Stimulated activated CD8-positive, alpha-beta memory T cell treated with anti-CD3 and anti-CD28 coated beads, Interleukin-7, amount 100 ng/mL, for 1 hour (primary cell): ENCODE measurements around the gene ADI1.
"Not testable (repeated sequence)": the region's sequence is repeated elsewhere in the genome, so short reads cannot be mapped to it uniquely, and the experiment has no call there.

Experiments used
- DNase-seq, 2 donors: peaks; one replicate each; pipeline ENCODE4 v3.0.0-alpha.2; 2020; ENCODE audit warnings: low read depth in 2 of 2

ADI1 gene

DNA sequence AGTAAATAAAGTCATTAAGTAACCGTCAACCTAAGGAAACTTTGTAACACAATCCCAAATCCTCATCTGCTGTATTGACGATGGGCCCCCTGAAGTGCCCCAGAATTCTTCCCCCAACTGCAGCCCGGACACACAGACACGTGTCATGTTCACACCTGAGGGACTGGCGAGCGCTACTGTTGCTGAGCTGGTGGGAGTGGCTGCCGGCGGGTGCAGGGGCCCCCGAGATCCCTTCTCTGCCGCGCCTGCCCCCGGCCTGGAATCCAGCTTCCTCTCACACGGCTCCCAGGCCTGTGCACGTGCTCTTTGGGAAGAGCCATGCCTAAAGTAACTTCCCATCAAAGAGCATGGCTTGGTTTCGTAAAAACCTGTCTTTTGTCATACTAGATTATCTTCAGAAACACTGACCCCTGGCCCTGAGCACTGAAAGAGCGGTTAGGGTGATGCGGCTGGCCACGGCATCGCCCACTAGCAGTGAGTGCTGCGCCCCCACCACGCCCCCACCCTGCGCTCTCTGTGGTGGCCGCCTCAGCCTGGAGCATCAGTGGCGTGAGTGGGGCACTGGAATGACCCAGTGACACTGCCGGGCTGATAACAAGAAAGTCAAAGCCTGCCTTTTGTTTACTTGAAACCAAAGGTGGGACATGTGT is 56.0 kb downstream of the ADI1 start:
- DNase-seq: no peak

DNA sequence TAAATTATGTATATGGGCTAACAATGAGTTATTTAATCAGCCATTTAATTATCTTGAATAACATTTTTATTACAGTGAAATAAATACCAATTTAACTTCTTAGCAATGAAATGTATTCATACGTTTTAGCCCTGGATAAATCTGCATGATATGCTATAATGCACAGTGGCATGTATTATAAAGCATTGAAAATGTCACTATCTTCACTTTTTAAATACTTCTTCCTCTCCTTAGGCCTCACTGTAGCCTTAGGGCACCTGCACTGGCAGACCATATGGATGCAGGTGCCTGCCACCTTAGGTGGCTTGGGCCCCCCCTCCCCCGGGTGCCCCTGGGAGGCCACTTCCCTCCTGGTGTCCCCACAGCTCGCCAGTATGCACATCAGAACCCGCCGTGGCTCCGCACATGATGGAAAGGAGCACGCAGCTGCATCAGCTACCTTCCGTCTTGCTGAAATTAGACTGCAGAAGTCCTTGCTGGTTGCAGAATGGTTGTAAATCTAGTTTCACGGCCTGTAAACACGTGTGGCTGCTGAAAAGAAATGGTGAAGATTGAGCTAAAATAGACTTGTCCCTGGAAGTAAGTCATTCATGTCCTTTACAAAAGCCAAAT is 56.7 kb downstream of the ADI1 start:
- no peak for DNase-seq

DNA sequence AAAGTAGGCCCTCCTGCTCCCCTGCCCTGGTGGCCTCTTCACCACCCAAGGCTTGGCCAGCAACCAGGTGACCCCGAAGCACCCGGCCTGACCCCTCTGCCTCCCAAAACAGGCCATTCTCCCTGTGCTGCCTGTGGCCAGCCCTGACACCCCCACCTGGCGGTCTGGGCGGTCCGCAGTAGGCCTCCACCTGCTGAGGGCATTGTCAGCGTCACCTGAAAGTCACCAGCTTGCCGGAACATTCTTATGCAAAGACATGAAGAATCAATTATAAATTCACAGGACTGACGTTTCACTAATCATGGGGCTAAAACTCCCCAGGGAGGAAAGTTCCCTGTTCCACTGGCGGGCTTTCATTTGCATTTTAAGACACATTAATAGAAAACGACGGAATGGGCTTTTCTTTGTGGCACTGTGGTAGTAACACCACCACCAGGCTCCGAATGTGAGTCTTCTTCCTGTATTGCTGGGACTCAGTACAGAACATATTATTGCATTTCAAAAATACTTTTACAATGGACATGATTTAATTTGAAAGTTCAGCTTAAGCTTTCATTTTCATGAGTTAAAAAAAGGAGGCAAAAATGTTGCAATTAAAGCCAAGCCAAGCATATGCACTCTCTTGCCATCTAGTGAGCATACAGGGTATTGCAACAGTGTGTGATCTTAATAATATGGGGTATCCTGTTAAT is 57.4 kb downstream of the ADI1 start:
- DNase-seq: no peak

DNA sequence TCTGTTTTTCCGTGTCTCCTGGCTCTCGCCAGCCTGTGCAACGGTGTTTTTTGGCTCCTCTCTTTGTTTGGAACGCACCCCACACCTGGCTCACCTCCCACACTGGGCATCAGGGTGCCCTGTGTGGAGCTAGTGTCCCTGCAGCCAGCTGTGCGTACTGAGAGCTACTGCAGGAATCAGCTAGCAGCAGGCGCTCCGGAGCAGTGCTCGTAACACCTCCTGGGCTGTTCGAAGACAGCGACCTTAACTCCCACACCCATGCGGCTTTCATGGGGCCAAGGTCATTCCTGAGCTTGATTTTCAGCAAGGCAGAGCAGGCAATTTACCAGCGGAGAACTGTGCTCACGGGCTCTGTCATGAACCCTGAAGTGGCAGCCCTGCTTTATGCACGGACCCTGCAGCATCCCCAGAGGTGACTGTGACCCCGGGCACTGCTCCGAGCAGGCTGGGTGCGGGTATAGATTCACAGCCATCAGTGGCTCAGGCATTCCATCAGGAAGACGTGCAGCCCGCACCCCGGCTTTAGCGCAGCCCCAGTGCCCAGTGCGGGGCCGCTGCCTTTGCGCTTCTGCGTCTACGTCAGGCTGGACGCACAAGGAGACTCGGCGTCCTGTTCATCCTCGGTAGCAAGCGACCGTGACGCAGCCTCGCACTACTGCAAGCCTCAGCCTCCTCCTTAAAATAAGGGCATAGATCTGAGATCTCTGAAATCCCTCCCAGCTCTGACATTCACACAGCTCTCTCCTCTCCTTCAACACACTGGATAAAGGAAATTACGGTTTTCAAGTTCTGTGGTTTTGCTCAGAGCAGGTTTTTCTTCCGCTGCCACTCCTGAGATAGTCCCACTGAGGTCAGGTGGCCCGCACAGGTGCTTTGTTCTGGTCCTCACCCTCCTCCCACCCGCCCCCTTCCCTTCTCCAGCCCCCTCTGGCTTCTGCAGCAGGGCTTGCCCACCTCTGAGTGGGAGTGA is 58.2 kb downstream of the ADI1 start:
- DNase-seq: no peak

DNA sequence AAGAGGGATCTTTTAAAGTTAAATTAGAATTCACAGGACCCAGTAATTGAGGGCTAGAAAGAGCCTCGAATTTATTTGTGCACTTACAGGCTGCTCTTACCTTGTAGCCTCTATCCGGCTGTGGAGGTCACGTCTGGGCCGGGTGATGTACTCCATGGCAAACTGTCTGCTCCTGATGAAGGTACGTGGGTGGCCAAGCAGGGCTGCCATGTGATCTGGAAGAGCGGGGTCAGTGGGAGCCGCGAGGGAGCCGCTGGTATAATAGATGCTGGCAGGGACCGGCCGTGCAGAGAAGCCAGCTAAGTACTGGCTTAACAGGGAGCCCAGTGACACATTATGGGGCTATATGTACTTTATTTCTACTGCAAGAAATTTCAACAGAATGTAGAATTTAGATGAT is 59.2 kb downstream of the ADI1 start:
- no peak for DNase-seq

DNA sequence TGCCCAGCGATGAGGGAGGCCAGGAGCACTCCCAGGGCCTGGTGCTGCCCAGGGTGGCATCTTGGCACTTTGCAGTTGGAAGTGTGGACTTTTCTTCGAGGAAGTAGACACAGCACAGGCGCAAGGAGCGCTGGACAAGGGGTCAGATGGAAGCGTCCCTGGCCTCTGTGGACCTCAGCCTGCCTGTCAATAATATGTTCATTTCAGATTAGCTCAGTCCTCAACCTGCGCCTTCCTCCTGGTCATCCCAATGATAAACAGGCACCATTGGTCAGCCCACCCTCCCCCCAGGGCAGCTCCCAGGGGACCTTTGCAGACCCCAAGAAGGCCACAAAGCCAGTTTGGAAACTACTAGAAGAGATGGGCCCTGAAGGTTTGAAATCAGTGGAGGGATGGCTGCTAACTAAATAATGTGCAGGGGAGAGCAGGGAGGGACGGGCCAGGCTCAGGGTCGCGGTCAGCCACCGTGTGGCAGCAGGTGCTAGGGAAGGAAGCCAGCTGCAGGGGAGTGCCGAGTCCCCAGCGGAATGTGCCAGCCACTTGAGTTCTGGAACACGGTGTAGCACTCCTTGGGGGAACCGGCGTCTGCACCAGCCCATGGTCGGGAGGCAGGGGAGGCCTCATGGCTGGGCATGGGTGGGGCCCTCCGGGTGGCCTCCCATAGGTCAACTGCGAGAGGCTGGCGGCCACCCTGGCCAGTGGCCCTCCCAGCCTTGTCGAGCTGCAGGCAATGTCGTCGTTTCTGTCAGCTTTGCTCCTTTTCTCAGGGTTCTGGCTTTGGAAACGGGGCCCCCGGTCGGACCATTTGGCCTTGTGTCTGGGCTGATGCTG is 59.9 kb downstream of the ADI1 start:
- DNase-seq: no peak

DNA sequence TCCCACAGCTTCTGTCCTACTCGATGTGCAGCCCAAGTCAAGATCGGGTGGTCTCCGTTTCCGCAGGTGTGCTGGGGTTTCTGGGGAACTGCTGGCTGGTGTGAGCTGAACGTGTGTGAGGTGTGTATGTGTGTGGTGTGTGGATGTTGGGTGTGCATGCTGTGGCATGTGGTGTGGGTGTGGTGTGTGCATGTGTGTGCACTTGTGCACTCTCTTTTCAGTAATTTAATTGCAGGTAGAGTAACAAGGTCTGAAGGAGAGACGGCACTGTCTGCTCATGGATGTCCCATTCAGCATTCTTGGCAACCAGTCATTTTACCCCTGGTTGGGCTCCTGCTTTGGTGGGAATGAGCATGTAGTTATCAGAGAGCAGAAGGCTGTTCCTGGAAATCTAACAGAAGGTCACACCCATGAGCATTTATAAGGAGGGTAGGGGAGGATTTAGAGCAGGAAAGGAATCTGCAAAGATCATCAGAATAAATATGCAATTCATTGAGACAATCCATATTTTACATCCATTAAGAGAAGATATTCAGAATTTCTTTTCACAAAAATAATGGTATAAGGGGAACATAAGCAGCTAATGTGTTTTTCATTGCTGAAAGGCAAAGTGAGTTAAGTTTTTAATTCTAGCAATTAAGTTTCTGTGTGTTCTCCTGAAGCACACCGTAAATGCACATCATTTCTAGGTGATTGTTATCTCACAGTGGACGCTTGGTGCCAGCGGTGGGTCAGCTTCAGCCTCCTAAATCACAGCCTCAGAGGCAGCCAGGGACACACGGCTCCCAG is 60.7 kb downstream of the ADI1 start:
- DNase-seq: no peak

DNA sequence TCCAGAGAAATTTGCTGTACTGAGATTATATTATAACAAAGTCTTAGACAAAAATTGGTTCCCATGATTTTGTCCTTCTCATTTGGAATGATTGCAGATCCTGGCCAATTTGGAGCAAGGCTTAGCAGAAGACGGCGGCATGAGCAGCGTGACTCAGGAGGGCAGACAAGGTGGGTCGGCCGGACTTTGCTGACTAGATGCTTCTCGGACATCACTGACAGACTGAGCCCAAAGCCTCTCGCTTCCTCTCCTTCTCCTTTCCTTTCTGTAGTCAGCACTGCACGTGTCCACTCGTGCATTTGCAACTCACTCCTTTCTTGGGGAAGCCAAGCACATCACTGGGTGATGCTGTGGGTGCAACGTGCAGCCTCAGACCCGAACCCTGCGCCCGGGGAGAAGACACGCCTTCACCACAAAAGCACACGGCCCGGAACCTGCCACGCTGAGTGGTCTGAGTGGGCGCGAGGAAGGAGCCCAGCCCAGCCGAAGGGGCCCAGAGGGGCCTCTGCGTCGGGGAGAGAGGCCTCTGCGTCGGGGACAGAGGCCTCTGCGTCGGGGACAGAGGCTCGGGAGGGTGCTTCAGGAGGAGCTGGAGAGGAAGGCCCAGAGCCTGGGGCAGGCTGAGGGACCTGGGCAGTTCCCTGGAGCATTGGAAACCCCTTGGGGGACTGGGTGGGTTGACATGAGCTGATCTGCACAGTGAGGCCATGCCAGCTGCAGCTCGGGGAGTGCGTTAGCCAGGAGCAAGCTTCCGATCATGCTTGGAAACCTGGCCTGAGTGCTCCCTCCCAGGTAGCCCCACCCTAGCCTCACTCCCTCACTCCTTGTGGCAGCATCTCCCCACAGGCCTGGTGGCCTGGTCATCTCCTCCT is 61.6 kb downstream of the ADI1 start:
- no peak for DNase-seq

DNA sequence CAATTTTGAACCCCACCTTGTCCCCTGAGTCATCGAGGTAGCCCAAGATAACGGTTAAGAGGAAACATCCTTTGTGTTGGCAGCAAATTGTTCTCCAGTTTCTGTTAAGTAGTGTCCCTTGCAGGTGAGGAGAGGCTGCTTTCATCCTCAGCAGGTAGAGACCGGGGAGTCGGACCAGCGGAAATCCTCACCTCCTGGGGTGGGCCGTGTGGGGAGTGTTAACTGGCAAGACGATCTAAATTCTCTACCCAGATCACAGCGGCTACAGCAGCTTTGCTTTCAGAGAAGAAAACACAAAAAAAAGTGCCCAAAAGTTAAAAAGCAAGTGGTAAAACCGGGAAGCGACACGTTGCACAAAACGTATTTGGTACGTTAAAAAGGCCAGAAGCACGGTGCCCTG is 63.2 kb downstream of the ADI1 start:
- no peak for DNase-seq

DNA sequence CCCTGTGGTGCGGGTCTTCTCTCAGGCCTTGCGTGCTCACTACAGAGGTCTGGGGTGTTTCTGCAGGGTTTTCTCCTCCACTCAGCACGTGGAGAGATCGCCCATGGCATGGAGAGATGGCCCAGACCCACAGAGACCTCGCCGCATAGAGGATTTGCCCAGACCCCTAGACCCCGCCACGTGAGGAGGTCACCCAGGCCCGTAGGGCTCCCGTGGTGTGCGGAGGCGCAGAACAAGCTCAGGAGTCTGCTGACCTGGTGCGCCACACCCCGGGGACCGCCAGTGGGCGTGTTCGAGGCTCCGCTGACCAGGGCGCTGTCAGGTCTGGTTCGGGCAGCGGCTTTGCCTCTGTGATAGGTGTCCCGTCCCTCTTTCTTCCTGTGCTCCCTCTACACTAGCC is 64.5 kb downstream of the ADI1 start:
- no peak for DNase-seq

DNA sequence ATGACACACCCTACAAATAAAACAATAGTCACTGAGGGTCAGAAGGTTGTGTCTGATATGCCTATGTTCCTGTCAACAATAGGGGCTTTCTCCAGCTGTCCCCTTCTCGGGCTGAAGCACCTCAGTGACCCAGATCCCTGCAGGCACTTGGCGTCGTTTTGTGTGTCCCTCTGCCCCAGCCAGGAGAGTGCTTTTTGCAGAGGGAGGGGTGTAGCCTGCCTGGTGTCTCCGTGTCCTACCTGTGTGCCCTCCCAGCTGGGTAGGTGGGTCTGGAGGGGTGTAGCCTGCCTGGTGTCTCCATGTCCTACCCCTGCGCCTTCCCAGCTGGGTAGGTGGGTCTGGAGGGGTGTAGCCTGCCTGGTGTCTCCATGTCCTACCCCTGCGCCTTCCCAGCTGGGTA is 65.3 kb downstream of the ADI1 start:
- not testable (repeated sequence) for DNase-seq

DNA sequence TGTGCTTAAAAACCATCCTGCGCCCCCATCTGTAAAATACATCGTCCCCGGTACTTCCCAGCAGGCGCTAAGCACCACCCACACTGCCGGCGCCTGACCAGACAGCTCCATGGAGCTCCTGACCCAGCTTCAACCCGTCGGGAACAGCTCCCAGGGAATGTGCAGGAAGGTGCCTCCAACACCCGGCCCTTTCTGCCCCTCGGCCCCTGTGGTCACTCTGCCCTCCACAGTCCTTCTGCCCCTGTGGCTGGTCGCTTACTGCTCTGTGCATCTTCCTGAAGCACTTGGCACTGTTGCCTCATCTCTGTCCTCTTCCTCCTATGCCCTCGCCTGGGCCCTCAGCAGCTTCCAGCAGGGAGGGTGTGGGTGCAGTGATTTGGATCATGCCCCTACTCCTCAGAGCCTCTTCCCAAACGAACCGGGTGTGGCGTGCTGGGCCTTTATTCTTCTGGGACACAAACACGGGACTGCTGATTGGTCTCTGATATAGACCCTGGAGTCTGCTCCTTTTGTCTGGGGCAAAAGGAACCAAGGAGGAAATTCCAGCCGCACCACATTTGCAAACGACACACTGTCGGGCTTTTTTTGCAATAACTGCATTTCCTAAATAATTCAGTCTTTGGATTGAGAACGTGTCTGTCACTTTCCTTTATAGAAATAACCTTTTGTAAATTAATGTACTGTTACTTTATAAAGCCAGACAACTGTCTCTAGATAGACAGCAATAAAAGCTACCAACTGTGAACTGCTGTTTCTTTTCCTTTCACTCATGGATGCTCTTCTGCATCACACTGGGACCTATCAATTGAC is 65.9 kb downstream of the ADI1 start:
- DNase-seq: no peak

DNA sequence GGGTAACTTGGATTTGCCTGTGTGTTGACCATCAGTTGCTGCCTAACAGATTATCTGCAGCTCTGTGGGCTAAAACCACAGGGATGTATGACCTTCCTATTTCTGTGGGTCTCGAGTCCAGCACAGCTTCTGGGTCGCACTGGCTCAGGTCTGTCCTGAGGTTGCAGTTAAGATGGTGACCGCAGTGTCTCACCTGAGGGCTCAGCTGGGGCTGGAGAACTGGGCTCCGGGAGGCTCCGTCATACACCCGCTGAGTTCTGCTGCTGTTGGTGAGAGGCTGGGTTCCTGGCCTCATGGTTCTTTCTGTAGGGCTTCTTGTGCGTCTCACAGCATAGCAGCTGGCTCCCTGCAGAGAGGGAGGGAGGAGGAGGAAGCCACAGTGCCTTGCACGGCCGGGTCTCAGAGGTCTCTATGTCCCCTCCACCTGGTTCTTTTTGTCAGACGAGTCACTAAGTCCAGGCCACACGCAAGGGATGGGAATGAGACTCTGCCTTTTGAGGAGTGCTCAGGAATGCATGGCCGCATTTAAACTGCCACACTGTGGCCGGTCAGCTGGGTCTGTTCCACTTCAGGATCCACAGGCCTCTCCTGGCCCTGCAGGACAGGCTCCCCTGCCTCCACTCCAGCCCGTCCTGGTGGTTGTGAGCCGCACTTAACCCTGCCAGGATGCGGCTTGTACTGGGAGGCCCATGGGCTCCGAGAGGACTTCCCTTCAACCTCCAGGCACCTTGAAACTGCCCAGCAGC is 67.2 kb downstream of the ADI1 start:
- no peak for DNase-seq

DNA sequence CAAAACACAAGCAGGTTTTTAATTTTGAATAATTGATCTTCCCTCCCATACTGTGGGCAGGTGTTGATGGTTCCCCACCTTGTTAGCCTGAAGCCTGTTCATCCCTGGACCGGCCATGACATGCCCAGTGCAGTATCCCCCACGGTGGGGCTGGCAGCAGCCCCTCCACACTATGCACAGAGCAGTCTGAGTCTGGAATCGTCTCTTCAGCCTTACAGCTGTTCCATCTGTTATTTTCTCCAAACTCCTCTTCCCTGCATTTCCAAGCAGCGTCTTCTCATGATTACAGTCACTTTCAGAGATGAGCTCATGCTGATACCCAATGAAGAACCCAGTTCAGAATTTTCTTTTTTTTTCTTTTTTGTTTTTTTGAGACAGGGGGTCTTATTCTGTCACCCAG is 68.2 kb downstream of the ADI1 start:
- no peak for DNase-seq

DNA sequence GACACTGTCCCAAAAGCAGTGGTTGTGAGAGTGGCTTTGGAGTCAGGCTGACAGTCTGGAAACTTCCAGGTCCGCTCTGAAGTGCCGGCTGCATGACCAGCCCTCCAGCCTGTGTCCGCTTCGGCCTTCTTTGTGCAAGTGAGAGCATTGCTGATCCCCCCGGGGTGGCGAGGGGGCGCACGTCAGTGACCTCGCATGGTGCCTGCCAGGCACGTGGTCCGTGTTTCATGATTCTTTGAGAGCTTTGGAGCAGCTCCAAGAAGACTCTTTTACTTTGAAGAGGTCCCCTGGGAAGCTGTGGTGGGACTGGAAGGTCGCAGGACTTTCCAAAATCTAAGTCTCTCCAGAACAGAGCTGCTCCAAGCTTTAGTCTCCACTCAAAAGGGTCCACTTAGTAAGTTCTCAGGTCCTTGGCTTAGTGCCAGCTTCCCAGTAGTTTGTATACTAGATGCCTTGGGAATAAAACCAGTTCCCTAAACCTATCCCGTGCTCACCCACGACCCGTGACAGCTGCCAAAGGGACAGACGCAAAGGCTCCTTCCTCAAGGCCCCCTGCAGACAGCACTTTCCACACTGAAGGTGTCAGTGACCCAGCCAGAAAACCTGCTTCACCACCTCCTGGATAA is 68.8 kb downstream of the ADI1 start:
- DNase-seq: no peak

DNA sequence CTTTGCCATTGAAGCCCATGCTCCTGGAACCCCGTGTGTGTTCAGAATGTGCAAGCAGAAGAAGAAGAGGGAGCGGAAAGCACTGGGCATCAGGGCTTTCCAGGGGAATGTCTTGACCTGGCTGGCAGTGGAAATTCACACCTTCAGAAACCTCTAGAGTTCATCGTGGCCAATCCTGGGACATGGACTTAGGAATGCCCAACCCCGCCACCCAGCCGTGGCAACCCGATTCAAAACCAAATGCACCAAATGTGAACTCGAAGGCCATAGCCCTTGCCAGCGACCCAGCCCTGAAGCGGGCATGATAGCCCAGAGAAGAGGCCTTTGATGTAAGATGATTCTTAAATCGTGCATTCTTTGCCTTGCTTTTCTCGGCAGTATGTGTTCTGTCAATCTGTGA is 69.4 kb downstream of the ADI1 start:
- DNase-seq: no peak

DNA sequence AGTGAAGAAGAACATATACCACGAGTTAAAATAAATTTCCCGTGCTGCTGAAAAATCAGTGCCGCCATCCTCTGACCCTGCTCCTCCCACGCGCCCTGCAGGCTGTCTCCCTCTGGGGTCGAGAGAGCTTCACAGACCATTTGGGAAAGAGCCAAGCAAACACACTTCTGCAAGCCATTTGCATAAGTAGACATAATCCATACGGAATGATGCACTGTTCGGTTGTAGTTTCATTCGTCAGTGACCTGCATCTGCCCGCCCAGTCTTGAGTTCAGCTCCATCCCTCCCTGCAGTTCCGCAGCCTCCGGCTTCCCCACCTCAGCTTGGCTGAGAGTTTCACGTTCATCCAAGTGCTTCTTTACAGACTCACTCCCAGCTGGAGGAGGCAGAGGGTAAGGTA is 70.2 kb downstream of the ADI1 start:
- no peak for DNase-seq
